Central memory CD8-positive, alpha-beta T cell (primary cell): ENCODE measurements around the gene KLRC3.

ENCODE experiments used
- ATAC-seq: fragments of 150-1000 bp; cut with Tn5 transposase; replicated peaks from 2 replicates; pipeline ENCODE4 v1.10.0; 2022; ENCODE audit warnings: mild to moderate bottlenecking, moderate FRiP score, moderate number of reproducible peaks; ENCODE audit not compliant: poor library complexity, severe bottlenecking; ENCODE audit errors: extremely low read depth
- DNase-seq, 2 donors: peaks; one replicate each; pipeline ENCODE4 v3.0.0; 2021; ENCODE audit warnings: low spot score in 2 of 2
- H3K27ac Mint-ChIP-seq: one replicate; pipeline ENCODE4 v1.8.0; 2022; ENCODE audit warnings: low read depth, mild to moderate bottlenecking, moderate library complexity, mixed read lengths
- H3K27me3 Mint-ChIP-seq: one replicate; pipeline ENCODE4 v1.8.0; 2022; ENCODE audit warnings: mixed read lengths
- H3K36me3 Mint-ChIP-seq: one replicate; pipeline ENCODE4 v1.8.0; 2022; ENCODE audit warnings: mild to moderate bottlenecking, moderate library complexity, mixed read lengths; ENCODE audit not compliant: insufficient read depth
- H3K4me1 Mint-ChIP-seq: one replicate; pipeline ENCODE4 v1.8.0; 2022; ENCODE audit warnings: mixed read lengths
- H3K4me3 Mint-ChIP-seq: one replicate; pipeline ENCODE4 v1.8.0; 2022; ENCODE audit warnings: mild to moderate bottlenecking, moderate library complexity, mixed read lengths
- H3K9me3 Mint-ChIP-seq: one replicate; pipeline ENCODE4 v1.8.0; 2022; ENCODE audit warnings: mixed read lengths

KLRC3 gene

DNA sequence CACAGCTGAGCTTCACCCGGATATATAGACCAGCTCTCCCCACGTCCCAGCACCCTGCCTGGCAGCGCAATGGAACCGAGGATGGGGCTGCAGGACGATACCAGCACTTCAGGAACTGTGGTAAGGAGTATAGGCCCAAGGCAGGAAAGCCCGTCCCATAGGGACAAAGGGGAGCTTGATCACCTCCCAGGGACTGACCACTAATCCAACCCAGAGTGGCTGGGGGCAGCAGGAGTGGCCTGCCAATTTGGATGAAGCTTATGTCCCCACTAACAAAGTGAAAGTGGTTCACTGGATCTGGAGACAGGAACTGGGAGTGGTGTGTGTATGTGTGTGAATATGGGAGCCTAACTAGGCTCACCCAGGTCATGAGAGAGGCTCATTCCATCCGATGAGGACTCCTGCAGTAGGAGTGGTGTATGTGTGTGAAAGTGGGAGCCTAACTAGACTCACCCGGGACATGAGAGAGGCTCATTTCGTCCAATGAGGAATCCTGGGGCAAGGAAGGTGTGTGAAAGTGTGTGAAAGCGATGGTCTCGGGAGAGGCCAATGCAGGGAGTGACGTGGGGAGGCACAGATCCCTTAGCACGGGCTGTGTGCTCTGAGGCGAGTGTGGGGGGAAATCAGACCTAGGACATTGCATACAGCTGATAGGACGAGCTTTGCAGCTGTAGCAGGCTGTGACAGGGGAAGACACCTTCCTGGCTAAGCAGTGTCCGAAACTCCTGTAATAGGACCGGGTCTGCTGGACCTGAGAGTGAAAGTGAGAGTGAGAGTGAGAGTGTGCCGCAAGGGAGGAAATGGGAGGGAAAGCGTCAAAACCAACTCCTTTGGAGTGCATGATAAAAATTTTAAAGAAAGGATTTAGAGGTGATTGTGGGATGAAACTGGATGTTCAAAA, 56.2 kb downstream of the KLRC3 start:
- no peak for DNase-seq
- peak; percentile 39 for ATAC-seq
- H3K27ac Mint-ChIP-seq, result no peak overlapping the region
- no peaks in the 10 kb centered on the region for H3K27me3 Mint-ChIP-seq
- H3K4me3 Mint-ChIP-seq, result no peak overlapping the region
- H3K4me1 Mint-ChIP-seq, result peaks cover 50% of the 10 kb centered on the region
- H3K36me3 Mint-ChIP-seq, result peaks cover 19% of the 10 kb centered on the region
- no peaks in the 10 kb centered on the region for H3K9me3 Mint-ChIP-seq

DNA sequence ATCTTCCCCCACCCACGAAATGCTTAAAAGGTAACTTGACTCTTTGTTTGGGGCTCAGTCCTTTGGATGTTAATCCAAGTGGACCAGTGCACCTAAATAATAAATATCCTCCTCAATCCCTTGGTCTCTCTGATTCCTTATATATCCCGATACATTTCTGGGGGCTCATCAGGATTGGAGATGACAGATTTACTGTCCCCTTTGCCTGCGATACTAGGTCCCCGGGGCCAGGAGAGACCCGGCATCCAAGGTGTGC, 56.8 kb downstream of the KLRC3 start:
- Mint-ChIP-seq H3K4me3 (no peak overlapping the region), H3K4me1 (peaks cover 51% of the 10 kb centered on the region), H3K36me3 (peaks cover 15% of the 10 kb centered on the region), H3K27ac (no peak overlapping the region), H3K9me3 (no peaks in the 10 kb centered on the region), H3K27me3 (no peaks in the 10 kb centered on the region)
- DNase-seq, result no peak
- ATAC-seq, result no peak

DNA sequence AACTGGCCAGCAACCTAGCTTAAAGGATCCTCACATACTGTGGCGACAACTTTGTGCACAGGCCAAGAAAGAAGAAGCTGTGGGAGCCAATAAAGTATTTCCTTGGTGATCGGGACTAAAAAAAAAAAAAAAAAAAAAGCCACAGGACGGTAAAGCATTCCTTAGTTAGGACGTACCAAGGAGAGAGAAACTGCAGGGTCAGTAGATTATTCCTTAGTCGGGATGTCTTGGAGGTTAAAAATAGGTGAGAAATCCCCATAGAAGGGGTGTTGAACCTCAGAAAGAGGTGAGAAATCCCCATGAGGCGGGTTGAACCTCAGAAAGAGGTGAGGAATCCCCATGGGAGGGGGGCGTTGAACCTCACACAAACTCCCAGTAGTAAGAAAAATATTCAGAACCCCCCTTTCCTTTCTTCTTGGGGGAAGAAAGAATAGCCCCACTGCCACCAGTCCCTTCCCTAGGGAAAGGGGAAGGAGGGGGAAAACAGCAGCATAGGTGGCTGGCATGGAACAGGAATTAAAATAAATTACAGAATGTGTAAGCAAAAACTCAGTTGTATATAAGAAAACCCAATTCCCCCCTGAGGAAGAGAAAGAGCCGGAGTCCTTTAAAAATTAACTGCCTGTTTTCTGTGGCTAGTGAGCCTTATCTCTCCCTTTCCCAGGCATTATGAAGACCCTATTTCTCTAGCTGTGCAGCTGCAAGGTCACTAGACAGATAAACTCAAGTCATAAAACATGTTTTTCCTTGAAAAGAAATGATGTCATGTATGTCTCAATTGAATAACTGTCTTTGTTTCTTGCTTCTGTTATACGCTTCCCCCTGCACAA, 57.4 kb downstream of the KLRC3 start:
- Mint-ChIP-seq H3K27ac (no peak overlapping the region), H3K4me1 (peaks cover 45% of the 10 kb centered on the region), H3K36me3 (peaks cover 10% of the 10 kb centered on the region), H3K27me3 (no peaks in the 10 kb centered on the region), H3K4me3 (no peak overlapping the region), H3K9me3 (no peaks in the 10 kb centered on the region)
- DNase-seq (no peak), ATAC-seq (no peak)

DNA sequence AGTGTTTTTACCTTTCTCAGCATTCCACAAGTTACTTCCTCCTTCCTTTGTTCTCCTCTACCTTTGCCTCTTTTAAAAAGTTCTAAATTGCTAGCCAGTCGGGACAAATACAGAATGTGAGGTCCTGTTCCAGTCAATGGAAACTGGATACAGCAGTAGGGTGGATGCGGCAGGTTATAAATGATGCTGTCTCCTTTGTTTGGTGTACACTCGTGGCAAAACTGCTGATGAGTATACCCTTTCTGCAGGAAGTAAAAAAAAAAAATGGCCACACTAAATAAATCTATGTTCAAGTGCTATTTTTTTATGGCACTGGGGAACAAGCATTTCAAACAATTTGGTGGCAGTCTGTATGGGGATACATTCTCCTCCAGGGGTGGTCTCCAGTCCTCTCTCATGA, 58.1 kb downstream of the KLRC3 start:
- Mint-ChIP-seq H3K9me3 (no peaks in the 10 kb centered on the region), H3K36me3 (peaks cover 5% of the 10 kb centered on the region), H3K27ac (no peak overlapping the region), H3K4me1 (peaks cover 39% of the 10 kb centered on the region), H3K4me3 (no peak overlapping the region), H3K27me3 (no peaks in the 10 kb centered on the region)
- no peak for ATAC-seq
- DNase-seq, result no peak
